H4 (cell line): Measurements from ENCODE around the gene NIPAL3. TPM values are rescaled to one million over a fixed set of nuclear protein-coding genes. Genes with fewer than 3 reads are reported as not detected.
"Not testable (repeated sequence)": the region's sequence is repeated elsewhere in the genome, so short reads cannot be mapped to it uniquely, and the experiment has no call there.

ENCODE experiments used
- DNase-seq: peaks from one replicate; pipeline ENCODE4 v3.0.0-alpha.2; 2015; ENCODE audit warnings: low spot score
- total RNA-seq: library from RNA; depleted of rRNA; stranded (reverse); fragments of >200 nt; shearing (Covaris generic); gene quantifications from 2 replicates; pipeline ENCODE4 v1.2.3, GENCODE V29; 2014

The NIPAL3 gene
- total RNA-seq, 1 experiment from 2014 or later = 22.8 TPM

GRCh38 chr1:24421502-24421901, 5.9 kb downstream of the NIPAL3 start:
- no peak for DNase-seq

- DNase-seq = no peak
These were observed 8.6 kb downstream of the NIPAL3 start for GRCh38 chr1:24424207-24424606.

GRCh38 chr1:24424990-24425389, 9.4 kb downstream of the NIPAL3 start:
- no peak for DNase-seq

GRCh38 chr1:24425441-24425840, 9.8 kb downstream of the NIPAL3 start:
- DNase-seq = no peak

GRCh38 chr1:24425922-24426321, 10.3 kb downstream of the NIPAL3 start:
- DNase-seq = no peak

GRCh38 chr1:24426744-24427544, 11.3 kb downstream of the NIPAL3 start:
- DNase-seq = no peak

GRCh38 chr1:24427545-24427862, 11.9 kb downstream of the NIPAL3 start:
- no peak for DNase-seq

GRCh38 chr1:24435782-24436365, 20.3 kb downstream of the NIPAL3 start:
- no peak for DNase-seq

GRCh38 chr1:24437631-24438396, 22.2 kb downstream of the NIPAL3 start:
- DNase-seq = no peak

- DNase-seq = no peak
These were observed 22.9 kb downstream of the NIPAL3 start for GRCh38 chr1:24438423-24438901.

- no peak for DNase-seq
These were observed 24.8 kb downstream of the NIPAL3 start for GRCh38 chr1:24440436-24440835.

- DNase-seq = no peak
These were observed 25.9 kb downstream of the NIPAL3 start for GRCh38 chr1:24441480-24441879.

- DNase-seq = no peak
These were observed 26.5 kb downstream of the NIPAL3 start for GRCh38 chr1:24441996-24442668.

- no peak for DNase-seq
These were observed 27.2 kb downstream of the NIPAL3 start for GRCh38 chr1:24442764-24443163.

GRCh38 chr1:24443241-24443656, 27.6 kb downstream of the NIPAL3 start:
- no peak for DNase-seq

- DNase-seq = not testable (repeated sequence)
These were observed 30.8 kb downstream of the NIPAL3 start for GRCh38 chr1:24446446-24446845.

GRCh38 chr1:24450316-24450715, 34.7 kb downstream of the NIPAL3 start:
- no peak for DNase-seq

GRCh38 chr1:24450857-24451397, 35.3 kb downstream of the NIPAL3 start:
- DNase-seq = no peak

- DNase-seq = no peak
These were observed 36.1 kb downstream of the NIPAL3 start for GRCh38 chr1:24451746-24452145.

- DNase-seq = no peak
These were observed 37.4 kb downstream of the NIPAL3 start for GRCh38 chr1:24452922-24453485.

- DNase-seq = no peak
These were observed 39.1 kb downstream of the NIPAL3 start for GRCh38 chr1:24454673-24455072.

- DNase-seq = no peak
These were observed 39.7 kb downstream of the NIPAL3 start for GRCh38 chr1:24455272-24455671.
